B cell (primary cell): ENCODE measurements around the gene ESRRB. TPM values are rescaled to one million over a fixed set of nuclear protein-coding genes. Genes with fewer than 3 reads are reported as not detected.

ENCODE experiments used
- ATAC-seq: fragments of 200-7000 bp; cut with Tn5 transposase; one replicate; pipeline ENCODE4 v1.10.0; 2021; ENCODE audit warnings: low read depth, mild to moderate bottlenecking, moderate number of reproducible peaks, moderate library complexity
- CTCF ChIA-PET: fragments of 350-600 bp; sonication (Branson Sonifier 250); formaldehyde crosslinking; loops from one replicate; lab custom pipeline; 2021; ENCODE audit warnings: antibody characterized with exemption, inconsistent platforms; lab: Charles Lee
- POLR2A ChIA-PET: fragments of 350-600 bp; sonication (Branson Sonifier 250); formaldehyde crosslinking; loops from one replicate; lab custom pipeline; 2021; ENCODE audit warnings: antibody characterized with exemption; lab: Charles Lee
- DNase-seq: peaks from one replicate; pipeline ENCODE4 v3.0.0; 2013
- H2AFZ ChIP-seq: 2 replicates; pipeline ENCODE4 v1.6.1; 2012; ENCODE audit warnings: mild to moderate bottlenecking, low read depth, low read length; ENCODE audit not compliant: insufficient read depth, poor library complexity, severe bottlenecking
- H3K27ac ChIP-seq, 2 donors: 1 replicate in 1 of 2; 2 replicates in 1 of 2; pipeline ENCODE4 v1.5.1; 2012 to 2013; ENCODE audit warnings: low read length in 2 of 2, mild to moderate bottlenecking in 2 of 2, moderate library complexity in 1 of 2
- H3K27me3 ChIP-seq, 4 experiments: fragments of 200-600 bp in 1 of 4; sonication (generic) in 1 of 4; replicated peaks in 1 of 4; 1 replicate in 2 of 4; 2 replicates in 2 of 4; pipeline versions ENCODE4 v1.6.1 to v1.7.0; 2013 to 2016; ENCODE audit warnings: low read length in 3 of 4, mild to moderate bottlenecking in 2 of 4, mixed read lengths in 1 of 4, moderate library complexity in 1 of 4; ENCODE audit not compliant: insufficient read depth in 4 of 4, control insufficient read depth in 3 of 4; ENCODE audit errors: control extremely low read depth in 1 of 4
- H3K36me3 ChIP-seq, 2 experiments: replicated peaks in 1 of 2; 1 replicate in 1 of 2; 2 replicates in 1 of 2; pipeline versions ENCODE4 v1.6.1 to v1.7.1; 2013; ENCODE audit warnings: low read length in 1 of 2; ENCODE audit not compliant: insufficient read depth in 2 of 2, control insufficient read depth in 1 of 2; ENCODE audit errors: control extremely low read depth in 1 of 2, extremely low read depth in 1 of 2
- H3K4me1 ChIP-seq, 2 donors: fragments of 200-600 bp in 1 of 2; sonication (generic) in 1 of 2; 1 replicate in 1 of 2; 2 replicates in 1 of 2; pipeline versions ENCODE4 v1.5.1 to v1.6.1; 2013 to 2017; ENCODE audit warnings: low read length in 2 of 2; ENCODE audit not compliant: control insufficient read depth in 2 of 2, insufficient read depth in 2 of 2
- H3K4me2 ChIP-seq: replicated peaks from 2 replicates; pipeline ENCODE3; 2012; ENCODE audit warnings: mild to moderate bottlenecking, low read depth, low read length; ENCODE audit not compliant: poor library complexity, severe bottlenecking
- H3K4me3 ChIP-seq, 5 experiments: fragments of 200-600 bp in 1 of 5; sonication (generic) in 1 of 5; 1 replicate in 3 of 5; 2 replicates in 2 of 5; pipeline versions ENCODE4 v1.5.1 to v1.7.0; 2011 to 2016; ENCODE audit warnings: low read length in 4 of 5, mild to moderate bottlenecking in 4 of 5, low read depth in 2 of 5, control low read depth in 1 of 5, moderate library complexity in 1 of 5; ENCODE audit not compliant: insufficient read depth in 1 of 5; ENCODE audit errors: control extremely low read depth in 1 of 5, extremely low read depth in 1 of 5
- H3K79me2 ChIP-seq: fragments of 200-600 bp; sonication (generic); one replicate; pipeline ENCODE4 v1.6.0; 2016; ENCODE audit warnings: low read length; ENCODE audit not compliant: control insufficient read depth, insufficient read depth
- H3K9ac ChIP-seq: fragments of 200-600 bp; sonication (generic); 2 replicates; pipeline ENCODE4 v1.6.1; 2017; ENCODE audit warnings: mild to moderate bottlenecking, low read length, moderate library complexity
- H3K9me3 ChIP-seq, 3 donors: one replicate each; pipeline versions ENCODE4 v1.6.1 to v1.7.1; 2013; ENCODE audit warnings: low read length in 2 of 3; ENCODE audit not compliant: control insufficient read depth in 2 of 3, insufficient read depth in 1 of 3; ENCODE audit errors: control extremely low read depth in 1 of 3
- H4K20me1 ChIP-seq: 2 replicates; pipeline ENCODE4 v1.6.0; 2012; ENCODE audit warnings: mild to moderate bottlenecking, low read length; ENCODE audit not compliant: insufficient read depth, control insufficient read depth, poor library complexity, severe bottlenecking
- H3K27ac Mint-ChIP-seq: one replicate; pipeline ENCODE4 v1.8.0; 2021; ENCODE audit warnings: mixed read lengths
- H3K27me3 Mint-ChIP-seq: one replicate; pipeline ENCODE4 v1.8.0; 2021; ENCODE audit warnings: mixed read lengths
- H3K4me1 Mint-ChIP-seq: one replicate; pipeline ENCODE4 v1.8.0; 2021; ENCODE audit warnings: mixed read lengths
- H3K4me3 Mint-ChIP-seq: one replicate; pipeline ENCODE4 v1.8.0; 2021; ENCODE audit warnings: mixed read lengths
- H3K9me3 Mint-ChIP-seq: one replicate; pipeline ENCODE4 v1.8.0; 2022; ENCODE audit warnings: mixed read lengths; ENCODE audit not compliant: insufficient read depth
- EZH2 ChIP-seq: IDR thresholded peaks from 2 replicates; pipeline ENCODE4 v1.6.1; 2012; ENCODE audit warnings: borderline replicate concordance, low read depth, mild to moderate bottlenecking, moderate library complexity, low read length; ENCODE audit not compliant: insufficient read depth, poor library complexity, severe bottlenecking
- WGBS: methylation state at CpG from one replicate; pipeline ENCODE4 v1.1.5; 2013; ENCODE audit warnings: missing lambda C conversion rate; ENCODE audit not compliant: insufficient coverage; 5-methylcytosine and 5-hydroxymethylcytosine counted together
- intact Hi-C: fragments of 100-400 bp; cut with micrococcal nuclease; formaldehyde crosslinking; loops from one replicate; pipeline ENCODE4 v1.10.0; 2022
- polyA plus RNA-seq: library from polyadenylated mRNA; depleted of rRNA; stranded (reverse); fragments of >200 nt; gene quantifications from 2 replicates; pipeline ENCODE4 v1.2.3, GENCODE V29; 2012
- total RNA-seq, 2 donors: library from RNA; stranded (reverse); fragments of 120-200 nt in 1 of 2; gene quantifications; 1 replicate in 1 of 2; 2 replicates in 1 of 2; pipeline versions ENCODE4 v1.2.3 to v1.2.4, GENCODE V29; 2013 to 2022
- TF ChIP-seq, protein P1 (sequence below): fragments of 200-600 bp; IDR thresholded peaks from one replicate; pipeline ENCODE4 v1.8.0; 2022; ENCODE audit warnings: antibody characterized with exemption, mild to moderate bottlenecking

ESRRB gene
- total and polyA plus RNA-seq, 2 donors (not counting 1 experiment from before 2014, with no cell fraction given): 0.13 TPM; not detected in 1

DNA sequence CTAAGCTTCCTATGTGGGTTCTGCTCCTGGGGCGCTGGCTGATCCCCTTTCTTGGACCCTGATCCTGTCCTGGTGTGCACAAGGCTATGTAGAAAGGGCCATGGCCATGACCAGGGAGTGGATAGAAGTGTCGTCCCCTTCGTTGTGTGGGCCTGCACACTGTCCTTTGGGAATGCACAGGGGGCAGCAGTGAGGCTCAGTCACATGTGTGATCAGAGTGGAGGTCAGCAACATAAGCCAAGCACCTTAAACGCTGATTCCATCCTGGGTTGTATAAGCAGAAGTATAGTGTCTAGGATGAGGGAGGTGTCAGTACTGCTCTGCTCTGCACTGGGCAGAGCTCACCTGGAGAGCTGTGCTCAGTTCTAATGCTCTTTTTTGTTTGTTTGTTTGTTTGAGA lies 48.4 kb downstream of the ESRRB start:
- Histone ChIP-seq H2AFZ (no peak overlapping the region), H3K4me1 (no peaks in the 10 kb centered on the region), H3K36me3 (no peaks in the 10 kb centered on the region), H3K27ac (no peak overlapping the region), H3K27me3 (peaks cover 0 to 4% (median 1%) of the 10 kb centered on the region in 4 experiments), H4K20me1 (no peaks in the 10 kb centered on the region), H3K79me2 (no peaks in the 10 kb centered on the region), H3K9ac (no peak overlapping the region), H3K4me3 (no peak overlapping the region), H3K4me2 (no peak overlapping the region), H3K9me3 (peaks cover 0 to 5% (median 0%) of the 10 kb centered on the region in 3 donors)
- no peaks in the 10 kb centered on the region for H3K27me3 Mint-ChIP-seq
- no peak for ATAC-seq
- no peak for DNase-seq
- intact Hi-C loops: no loop called here
- no peaks in the 10 kb centered on the region for H3K4me1 Mint-ChIP-seq
- TF ChIP-seq, protein P1, sequence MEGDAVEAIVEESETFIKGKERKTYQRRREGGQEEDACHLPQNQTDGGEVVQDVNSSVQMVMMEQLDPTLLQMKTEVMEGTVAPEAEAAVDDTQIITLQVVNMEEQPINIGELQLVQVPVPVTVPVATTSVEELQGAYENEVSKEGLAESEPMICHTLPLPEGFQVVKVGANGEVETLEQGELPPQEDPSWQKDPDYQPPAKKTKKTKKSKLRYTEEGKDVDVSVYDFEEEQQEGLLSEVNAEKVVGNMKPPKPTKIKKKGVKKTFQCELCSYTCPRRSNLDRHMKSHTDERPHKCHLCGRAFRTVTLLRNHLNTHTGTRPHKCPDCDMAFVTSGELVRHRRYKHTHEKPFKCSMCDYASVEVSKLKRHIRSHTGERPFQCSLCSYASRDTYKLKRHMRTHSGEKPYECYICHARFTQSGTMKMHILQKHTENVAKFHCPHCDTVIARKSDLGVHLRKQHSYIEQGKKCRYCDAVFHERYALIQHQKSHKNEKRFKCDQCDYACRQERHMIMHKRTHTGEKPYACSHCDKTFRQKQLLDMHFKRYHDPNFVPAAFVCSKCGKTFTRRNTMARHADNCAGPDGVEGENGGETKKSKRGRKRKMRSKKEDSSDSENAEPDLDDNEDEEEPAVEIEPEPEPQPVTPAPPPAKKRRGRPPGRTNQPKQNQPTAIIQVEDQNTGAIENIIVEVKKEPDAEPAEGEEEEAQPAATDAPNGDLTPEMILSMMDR: no peak
- TF ChIP-seq EZH2: no peak
- ChIA-PET CTCF (no interaction called here), POLR2A (no interaction called here)
- no peak overlapping the region for H3K27ac Mint-ChIP-seq
- WGBS: 90% methylated on average over 4 of the region's 4 CpGs
- no peaks in the 10 kb centered on the region for H3K9me3 Mint-ChIP-seq
- no peak overlapping the region for H3K4me3 Mint-ChIP-seq

DNA sequence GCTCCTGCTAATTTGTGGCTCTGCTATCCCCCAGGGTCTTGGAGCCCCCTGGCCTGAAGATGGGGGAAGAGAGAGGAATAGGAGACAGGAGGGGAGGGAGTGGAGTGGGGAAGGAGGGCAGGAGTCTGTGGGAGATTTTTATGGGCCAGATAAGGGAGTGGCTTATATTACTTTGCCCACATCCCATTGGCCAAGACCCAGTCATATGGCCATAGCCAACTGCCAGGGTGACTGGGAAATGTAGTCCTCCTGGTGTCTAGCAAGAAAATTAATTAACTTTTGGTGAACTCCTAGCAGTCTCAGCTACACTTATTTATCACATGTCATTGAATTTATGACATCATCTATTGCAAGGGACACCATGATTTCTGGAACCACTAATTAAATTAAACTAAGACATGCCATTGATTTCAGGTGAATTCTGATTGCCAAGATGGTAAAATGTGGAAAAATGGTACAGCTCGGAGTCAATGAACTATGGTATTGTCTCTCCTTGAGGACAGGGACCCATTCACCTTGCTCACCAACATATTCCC lies 50.3 kb downstream of the ESRRB start:
- H3K9me3 Mint-ChIP-seq: no peaks in the 10 kb centered on the region
- no peaks in the 10 kb centered on the region for H3K27me3 Mint-ChIP-seq
- CTCF ChIA-PET: no interaction called here
- Histone ChIP-seq H3K4me2 (no peak overlapping the region), H2AFZ (no peak overlapping the region), H3K9me3 (peaks cover 0 to 5% (median 0%) of the 10 kb centered on the region in 3 donors), H3K27ac (no peak overlapping the region), H3K4me1 (no peaks in the 10 kb centered on the region), H3K9ac (no peak overlapping the region), H3K27me3 (peaks cover 0 to 4% (median 1%) of the 10 kb centered on the region in 4 experiments), H3K4me3 (no peak overlapping the region), H3K36me3 (no peaks in the 10 kb centered on the region), H4K20me1 (no peaks in the 10 kb centered on the region), H3K79me2 (no peaks in the 10 kb centered on the region)
- H3K4me3 Mint-ChIP-seq: no peak overlapping the region
- no CpG with 5 or more reads among the region's 1 CpG for WGBS
- intact Hi-C loops: no loop called here
- TF ChIP-seq, protein P1: no peak
- no peak for TF ChIP-seq EZH2
- ATAC-seq (no peak), DNase-seq (no peak)
- POLR2A ChIA-PET: no interaction called here
- no peak overlapping the region for H3K27ac Mint-ChIP-seq
- H3K4me1 Mint-ChIP-seq: no peaks in the 10 kb centered on the region
